ENCODE data around the gene MTX2.

DNA sequence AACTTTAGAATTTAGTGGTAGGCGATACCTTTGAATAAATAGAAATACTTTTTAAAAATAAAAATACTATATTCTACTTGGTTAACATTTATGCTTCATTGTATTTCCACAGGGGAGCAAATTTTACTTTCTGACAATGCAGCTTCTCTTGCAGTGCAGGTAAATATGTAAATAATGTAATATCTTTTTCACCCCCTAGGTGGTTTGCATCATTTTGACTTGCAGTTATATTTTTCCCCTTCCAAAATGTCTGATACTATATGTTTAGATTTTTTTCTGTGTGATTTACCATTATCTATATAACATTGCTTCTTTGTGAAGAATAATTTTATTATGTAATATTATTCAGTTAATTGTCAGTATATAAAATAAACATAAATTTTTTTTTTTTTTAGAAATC lies 28.5 kb downstream of the MTX2 start:
- no peak for TF ChIP-seq CTCF (IDR thresholded peaks at IDR 0.05; ENCODE audit: low read depth, low read length)
- no peak for TF ChIP-seq POLR2A (IDR thresholded peaks at IDR 0.05; ENCODE audit: extremely low read depth, insufficient read length)
- no peak for TF ChIP-seq MAX (IDR thresholded peaks at IDR 0.05; ENCODE audit: low read depth, low read length)
